OCI-LY3 (cell line): ENCODE measurements around the gene CELA2A.

Experiments
- H2AFZ ChIP-seq: fragments of 200-600, 300-600 bp; shearing (Covaris generic); 2 replicates; pipeline ENCODE4 v1.6.0; 2014; ENCODE audit warnings: antibody characterized with exemption, low read depth, low read length
- H3K27ac ChIP-seq: fragments of 200-600, 300-600 bp; sonication (generic); 2 replicates; pipeline ENCODE4 v1.5.1; 2014; ENCODE audit warnings: mild to moderate bottlenecking, low read length, moderate library complexity, mixed read lengths
- H3K27me3 ChIP-seq: fragments of 200-600, 300-600 bp; sonication (generic); 2 replicates; pipeline ENCODE4 v1.6.1; 2014; ENCODE audit warnings: low read depth, low read length, mixed read lengths
- H3K36me3 ChIP-seq: fragments of 200-600, 300-600 bp; sonication (generic); replicated peaks from 2 replicates; pipeline ENCODE3; 2014; ENCODE audit warnings: low read depth, low read length, mixed read lengths
- H3K4me1 ChIP-seq: fragments of 300-600, 200-600 bp; sonication (generic); 2 replicates; pipeline ENCODE4 v1.6.1; 2014; ENCODE audit warnings: low read length, mixed read lengths
- H3K4me2 ChIP-seq: fragments of 200-600, 300-600 bp; sonication (generic); 2 replicates; pipeline ENCODE4 v1.6.1; 2014; ENCODE audit warnings: low read length, mixed read lengths
- H3K4me3 ChIP-seq: fragments of 300-600, 200-600 bp; sonication (generic); 2 replicates; pipeline ENCODE4 v1.5.1; 2014; ENCODE audit warnings: antibody characterized with exemption, mild to moderate bottlenecking, low read length, moderate library complexity
- H3K79me2 ChIP-seq: fragments of 300-600, 200-600 bp; shearing (Covaris generic); 2 replicates; pipeline ENCODE4 v1.6.1; 2014; ENCODE audit warnings: mild to moderate bottlenecking, low read length, mixed read lengths
- H3K9ac ChIP-seq: fragments of 300-600, 200-600 bp; shearing (Covaris generic); 2 replicates; pipeline ENCODE4 v1.6.0; 2014; ENCODE audit warnings: mild to moderate bottlenecking, low read length, moderate library complexity
- H3K9me3 ChIP-seq: fragments of 200-600, 300-600 bp; shearing (Covaris generic); 2 replicates; pipeline ENCODE4 v1.6.1; 2014; ENCODE audit warnings: low read length, mixed read lengths; ENCODE audit not compliant: insufficient read depth
- H4K20me1 ChIP-seq: fragments of 200-600, 300-600 bp; sonication (generic); 2 replicates; pipeline ENCODE4 v1.6.1; 2016; ENCODE audit warnings: low read length, mixed read lengths; ENCODE audit not compliant: insufficient read depth
- EZH2phosphoT487 ChIP-seq: fragments of 200-600 bp; shearing (Covaris generic); IDR thresholded peaks from 2 replicates; pipeline ENCODE4 v1.6.1; 2018; ENCODE audit warnings: antibody characterized with exemption, mixed run types, low read depth
- TF ChIP-seq, protein P1 (sequence below): fragments of 200-600, 300-600 bp; sonication (generic); IDR thresholded peaks from 2 replicates; pipeline ENCODE4 v1.5.1; 2014; ENCODE audit warnings: antibody characterized with exemption, low read length, low read depth

CELA2A gene

GRCh38 chr1:15452866-15453571 is 3.5 kb upstream of the CELA2A start:
- Histone ChIP-seq H3K36me3 (no peaks in the 10 kb centered on the region), H3K9me3 (no peaks in the 10 kb centered on the region), H2AFZ (no peak overlapping the region), H3K4me3 (no peak overlapping the region), H3K4me1 (peaks cover 13% of the 10 kb centered on the region), H3K4me2 (no peak overlapping the region), H3K9ac (no peak overlapping the region), H4K20me1 (no peaks in the 10 kb centered on the region), H3K27me3 (no peaks in the 10 kb centered on the region), H3K27ac (no peak overlapping the region), H3K79me2 (no peaks in the 10 kb centered on the region)
- TF ChIP-seq, protein P1, sequence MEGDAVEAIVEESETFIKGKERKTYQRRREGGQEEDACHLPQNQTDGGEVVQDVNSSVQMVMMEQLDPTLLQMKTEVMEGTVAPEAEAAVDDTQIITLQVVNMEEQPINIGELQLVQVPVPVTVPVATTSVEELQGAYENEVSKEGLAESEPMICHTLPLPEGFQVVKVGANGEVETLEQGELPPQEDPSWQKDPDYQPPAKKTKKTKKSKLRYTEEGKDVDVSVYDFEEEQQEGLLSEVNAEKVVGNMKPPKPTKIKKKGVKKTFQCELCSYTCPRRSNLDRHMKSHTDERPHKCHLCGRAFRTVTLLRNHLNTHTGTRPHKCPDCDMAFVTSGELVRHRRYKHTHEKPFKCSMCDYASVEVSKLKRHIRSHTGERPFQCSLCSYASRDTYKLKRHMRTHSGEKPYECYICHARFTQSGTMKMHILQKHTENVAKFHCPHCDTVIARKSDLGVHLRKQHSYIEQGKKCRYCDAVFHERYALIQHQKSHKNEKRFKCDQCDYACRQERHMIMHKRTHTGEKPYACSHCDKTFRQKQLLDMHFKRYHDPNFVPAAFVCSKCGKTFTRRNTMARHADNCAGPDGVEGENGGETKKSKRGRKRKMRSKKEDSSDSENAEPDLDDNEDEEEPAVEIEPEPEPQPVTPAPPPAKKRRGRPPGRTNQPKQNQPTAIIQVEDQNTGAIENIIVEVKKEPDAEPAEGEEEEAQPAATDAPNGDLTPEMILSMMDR: no peak
- no peak for TF ChIP-seq EZH2phosphoT487

- H2AFZ ChIP-seq: no peak overlapping the region
- no peak overlapping the region for H3K27ac ChIP-seq
- H3K4me3 ChIP-seq: no peak overlapping the region
- no peak overlapping the region for H3K9ac ChIP-seq
- H3K27me3 ChIP-seq: no peaks in the 10 kb centered on the region
- H4K20me1 ChIP-seq: no peaks in the 10 kb centered on the region
- no peaks in the 10 kb centered on the region for H3K9me3 ChIP-seq
- H3K79me2 ChIP-seq: no peaks in the 10 kb centered on the region
- peaks cover 13% of the 10 kb centered on the region for H3K4me1 ChIP-seq
- no peak for TF ChIP-seq EZH2phosphoT487
- TF ChIP-seq, protein P1: no peak
- no peak overlapping the region for H3K4me2 ChIP-seq
- H3K36me3 ChIP-seq: no peaks in the 10 kb centered on the region
Measured at GRCh38 chr1:15453734-15454133, 2.8 kb upstream of the CELA2A start.

GRCh38 chr1:15454256-15454655 is 2.3 kb upstream of the CELA2A start:
- H3K27ac ChIP-seq: no peak overlapping the region
- H3K27me3 ChIP-seq: no peaks in the 10 kb centered on the region
- peaks cover 13% of the 10 kb centered on the region for H3K4me1 ChIP-seq
- H4K20me1 ChIP-seq: no peaks in the 10 kb centered on the region
- no peaks in the 10 kb centered on the region for H3K36me3 ChIP-seq
- TF ChIP-seq, protein P1: no peak
- no peak for TF ChIP-seq EZH2phosphoT487
- H3K9me3 ChIP-seq: no peaks in the 10 kb centered on the region
- no peak overlapping the region for H3K4me2 ChIP-seq
- H3K9ac ChIP-seq: no peak overlapping the region
- no peak overlapping the region for H3K4me3 ChIP-seq
- no peak overlapping the region for H2AFZ ChIP-seq
- no peaks in the 10 kb centered on the region for H3K79me2 ChIP-seq

- H3K27me3 ChIP-seq: no peaks in the 10 kb centered on the region
- no peak for TF ChIP-seq EZH2phosphoT487
- TF ChIP-seq, protein P1: no peak
- H2AFZ ChIP-seq: no peak overlapping the region
- H3K9me3 ChIP-seq: no peaks in the 10 kb centered on the region
- H3K9ac ChIP-seq: no peak overlapping the region
- H3K4me3 ChIP-seq: no peak overlapping the region
- H3K79me2 ChIP-seq: no peaks in the 10 kb centered on the region
- peaks cover 23% of the 10 kb centered on the region for H3K4me1 ChIP-seq
- no peak overlapping the region for H3K27ac ChIP-seq
- peak overlapping the region; percentile 45; the same call in 1 of the 2 replicates for H3K4me2 ChIP-seq
- H4K20me1 ChIP-seq: no peaks in the 10 kb centered on the region
- no peaks in the 10 kb centered on the region for H3K36me3 ChIP-seq
Measured at GRCh38 chr1:15455522-15455921, 1.0 kb upstream of the CELA2A start.
